ENCODE results near the gene RUBCN. TPM values are rescaled to one million over a fixed set of nuclear protein-coding genes. Genes with fewer than 3 reads are reported as not detected.
"Not testable (repeated sequence)": the region's sequence is repeated elsewhere in the genome, so short reads cannot be mapped to it uniquely, and the experiment has no call there.

The RUBCN gene
- total RNA-seq, 1 experiment from 2014 or later = 9.4 TPM

- in situ Hi-C loops (cut with HindIII; ENCODE audit: low sequenced_read_pairs) = no loop called here
- DNase-seq (ENCODE audit: low spot score) = no peak
Measured at GRCh38 chr3:197694251-197694650, 42.5 kb downstream of the RUBCN start.

DNA sequence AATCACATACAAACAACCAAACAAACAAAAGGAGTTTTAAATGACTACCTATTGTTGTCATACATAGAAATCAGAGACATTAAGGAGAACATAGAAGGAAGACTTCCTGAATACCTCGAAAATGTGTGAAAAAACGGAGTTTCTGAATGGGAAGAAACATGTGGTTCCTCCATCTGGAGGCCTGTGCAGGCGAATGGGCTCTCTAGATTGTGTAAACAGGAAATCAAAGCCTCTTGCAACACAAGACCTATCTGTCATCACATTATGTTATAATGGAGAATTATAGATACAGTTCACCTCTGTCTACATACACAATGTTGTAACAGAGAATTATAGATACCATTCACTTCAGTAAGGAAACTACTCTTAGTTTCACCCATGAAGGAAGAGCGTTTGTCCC, 44.1 kb downstream of the RUBCN start:
- in situ Hi-C loops (cut with HindIII; ENCODE audit: low sequenced_read_pairs) = no loop called here
- no peak for DNase-seq (ENCODE audit: low spot score)

DNA sequence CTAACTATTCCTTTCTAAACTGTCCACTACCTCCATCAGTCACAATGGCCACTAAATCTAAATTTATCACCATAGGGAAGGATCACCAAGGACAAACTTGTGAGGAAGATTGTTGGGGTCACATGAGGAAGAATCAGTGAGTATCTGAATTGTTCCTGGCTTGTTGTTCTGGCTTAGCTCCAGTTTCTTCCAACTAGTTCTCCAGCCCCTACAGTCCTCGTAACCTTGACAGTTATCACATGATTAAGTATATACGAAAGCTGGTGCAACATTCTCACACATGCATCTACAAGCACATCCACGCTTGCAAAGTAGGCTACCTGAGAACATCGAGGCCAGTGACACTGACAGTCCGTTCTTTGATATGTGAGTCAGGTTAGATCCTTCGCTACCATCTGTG, 46.0 kb downstream of the RUBCN start:
- in situ Hi-C loops (cut with HindIII; ENCODE audit: low sequenced_read_pairs) = no loop called here
- no peak for DNase-seq (ENCODE audit: low spot score)

DNA sequence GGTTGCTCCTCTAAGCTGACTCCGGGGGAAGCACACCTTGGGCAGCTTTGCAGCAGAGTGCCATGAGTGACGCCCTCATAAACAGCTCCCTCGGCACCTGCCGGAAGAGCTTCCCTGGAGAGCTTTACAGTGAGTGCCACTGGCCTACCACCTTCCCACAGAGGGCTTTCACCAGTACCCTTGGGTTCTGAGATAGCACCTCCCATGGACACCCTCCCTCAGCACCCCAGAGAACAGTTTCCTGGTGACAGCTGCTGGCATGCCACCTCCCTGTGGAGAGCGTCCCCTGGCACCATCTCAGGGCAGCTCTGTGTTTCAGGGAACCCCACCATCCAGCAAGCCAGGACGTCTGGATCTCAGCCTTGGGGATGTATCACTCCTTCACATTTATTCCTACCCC, 49.1 kb downstream of the RUBCN start:
- in situ Hi-C loops (cut with HindIII; ENCODE audit: low sequenced_read_pairs) = no loop called here
- no peak for DNase-seq (ENCODE audit: low spot score)

GRCh38 chr3:197686899-197687298, 49.8 kb downstream of the RUBCN start:
- no peak for DNase-seq (ENCODE audit: low spot score)
- in situ Hi-C loops (cut with HindIII; ENCODE audit: low sequenced_read_pairs) = no loop called here

DNA sequence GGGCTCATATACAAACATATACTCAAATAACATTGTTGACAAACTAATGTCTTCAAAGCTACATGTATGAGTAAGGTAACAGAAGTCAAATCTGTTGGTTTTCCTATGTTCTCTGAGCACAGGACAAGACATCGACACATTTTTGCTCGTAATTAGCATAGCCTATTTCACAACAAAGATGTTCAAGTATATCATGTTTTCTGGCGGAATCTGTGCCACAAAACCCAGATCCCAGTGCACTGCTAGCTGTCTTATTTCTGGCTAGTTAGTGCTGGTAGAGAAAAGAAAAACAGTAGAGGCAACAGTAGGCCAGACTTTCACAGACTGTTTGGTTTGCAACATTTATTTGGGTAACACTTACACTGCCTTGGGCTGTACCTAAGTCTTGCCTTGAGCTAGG, 51.2 kb downstream of the RUBCN start:
- no peak for DNase-seq (ENCODE audit: low spot score)
- in situ Hi-C loops (cut with HindIII; ENCODE audit: low sequenced_read_pairs) = no loop called here

GRCh38 chr3:197683191-197683590, 53.5 kb downstream of the RUBCN start:
- DNase-seq (ENCODE audit: low spot score) = no peak
- in situ Hi-C loops (cut with HindIII; ENCODE audit: low sequenced_read_pairs) = no loop called here

DNA sequence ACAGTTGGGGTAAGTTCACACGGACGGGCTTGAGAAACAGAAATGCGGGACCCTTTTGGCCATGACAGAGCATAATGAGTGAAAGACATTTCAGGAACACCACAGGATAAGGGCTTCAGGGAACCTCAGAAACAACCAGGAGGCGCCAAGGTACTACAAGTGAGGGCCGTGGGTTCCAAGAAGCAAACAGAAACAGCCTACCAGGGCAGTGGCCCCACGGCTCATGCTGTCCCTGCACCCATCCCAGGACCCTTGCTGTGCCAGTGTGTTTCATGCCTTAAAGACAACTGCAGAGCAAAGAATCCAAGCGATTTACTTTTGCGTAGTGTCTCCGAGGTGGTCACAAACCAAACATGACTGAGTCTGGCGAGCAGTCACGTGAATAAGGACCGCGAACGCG, 54.0 kb downstream of the RUBCN start:
- in situ Hi-C loops (cut with HindIII; ENCODE audit: low sequenced_read_pairs) = no loop called here
- no peak for DNase-seq (ENCODE audit: low spot score)

GRCh38 chr3:197680955-197681521, 55.7 kb downstream of the RUBCN start:
- in situ Hi-C loops (cut with HindIII; ENCODE audit: low sequenced_read_pairs) = no loop called here
- no peak for DNase-seq (ENCODE audit: low spot score)

- in situ Hi-C loops (cut with HindIII; ENCODE audit: low sequenced_read_pairs) = no loop called here
- DNase-seq (ENCODE audit: low spot score) = no peak
Measured at GRCh38 chr3:197675951-197676350, 60.8 kb downstream of the RUBCN start.

DNA sequence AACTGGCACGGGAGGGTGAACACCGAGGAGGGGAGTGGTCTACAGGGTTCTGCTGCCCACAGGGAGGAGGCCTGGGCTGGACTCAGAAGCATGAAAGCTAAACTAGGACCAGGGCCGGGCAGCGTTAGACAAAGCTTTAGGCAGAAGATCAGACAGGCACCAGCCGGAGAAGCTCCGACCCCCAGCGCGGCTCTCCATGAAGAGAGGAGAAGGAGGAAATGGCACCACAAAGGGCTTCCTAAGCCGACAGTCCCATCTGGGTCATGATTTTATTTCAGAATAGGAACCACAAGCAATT, 61.2 kb downstream of the RUBCN start:
- no peak for DNase-seq (ENCODE audit: low spot score)
- in situ Hi-C loops (cut with HindIII; ENCODE audit: low sequenced_read_pairs) = no loop called here

DNA sequence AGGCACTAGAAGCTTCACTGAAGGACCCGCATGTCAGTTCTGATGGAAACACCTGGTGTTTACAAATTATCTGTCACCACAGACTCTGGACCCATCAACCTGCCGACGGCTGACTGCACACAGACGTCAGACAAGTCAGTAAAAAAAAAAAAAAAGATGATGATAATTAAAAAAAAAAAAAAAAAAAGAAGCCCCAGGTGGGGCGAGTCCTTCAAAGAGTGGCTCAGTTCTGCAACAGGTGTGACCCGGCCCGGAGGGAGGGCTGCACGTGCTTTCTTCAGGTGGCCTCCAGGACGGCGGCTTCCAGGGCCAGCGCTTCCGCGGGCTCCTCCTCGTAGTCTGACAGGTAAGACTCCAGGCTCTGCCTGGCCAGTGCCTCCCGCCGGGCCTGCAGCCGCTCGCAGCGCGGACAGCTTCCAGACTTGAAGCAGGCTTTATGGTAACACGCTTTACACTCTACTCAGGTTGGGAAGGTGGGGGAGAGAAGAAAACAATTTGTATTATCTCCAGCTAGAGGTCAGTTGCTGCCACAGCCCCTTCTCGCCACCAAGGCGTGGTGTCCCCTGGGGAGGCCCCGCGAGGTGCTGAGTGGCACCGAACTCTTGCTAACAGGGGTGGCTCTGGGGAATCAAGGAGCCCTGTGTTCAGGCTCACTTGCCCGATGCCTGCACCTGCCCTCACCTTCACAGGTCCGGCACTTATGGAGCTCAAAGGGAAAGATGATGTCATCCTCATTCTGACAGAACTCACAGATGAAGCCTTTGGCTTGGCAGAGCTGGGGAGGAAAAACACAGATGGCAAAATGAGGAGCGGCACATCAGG, 61.8 kb downstream of the RUBCN start:
- in situ Hi-C loops (cut with HindIII; ENCODE audit: low sequenced_read_pairs) = no loop called here
- DNase-seq (ENCODE audit: low spot score) = peak; percentile 58

DNA sequence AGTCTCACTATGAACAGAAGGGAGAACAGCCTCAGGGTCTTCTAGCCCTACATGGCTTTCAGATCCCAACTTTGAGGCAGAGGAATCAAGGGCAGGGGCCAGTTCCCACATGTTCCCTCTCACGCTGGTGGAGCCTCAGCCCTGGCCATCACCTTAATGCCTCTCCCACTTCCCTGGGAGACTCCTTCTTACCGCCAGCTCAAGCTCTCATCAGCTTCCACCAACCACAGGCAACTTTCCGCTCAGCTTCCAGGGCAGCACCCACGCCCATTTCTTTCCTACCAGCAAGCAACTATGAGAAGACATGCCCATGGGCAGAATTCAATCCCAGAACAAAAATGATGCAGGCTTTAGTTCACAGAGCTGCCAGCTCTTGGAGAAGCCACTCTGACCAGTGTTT, 63.5 kb downstream of the RUBCN start:
- DNase-seq (ENCODE audit: low spot score) = no peak
- in situ Hi-C loops (cut with HindIII; ENCODE audit: low sequenced_read_pairs) = no loop called here

DNA sequence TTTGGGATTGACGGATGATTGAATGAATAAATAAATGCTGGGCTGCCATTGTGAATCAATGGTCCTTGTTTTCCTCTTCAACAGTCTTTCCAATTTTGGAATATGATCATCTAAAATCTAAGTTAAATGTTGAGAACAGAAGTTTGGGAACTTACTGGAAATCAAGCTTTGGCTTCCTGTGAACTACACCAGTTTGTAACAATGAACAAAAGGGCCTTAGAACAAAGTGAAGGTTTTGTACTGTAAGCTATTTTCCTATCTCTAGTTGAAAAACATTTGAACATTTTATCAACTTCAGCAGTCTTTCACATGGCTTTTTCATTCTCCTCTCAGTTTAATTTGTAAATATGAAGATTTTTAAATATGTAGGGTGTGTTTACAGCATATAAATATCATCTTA, 66.3 kb downstream of the RUBCN start:
- no peak for DNase-seq (ENCODE audit: low spot score)
- in situ Hi-C loops (cut with HindIII; ENCODE audit: low sequenced_read_pairs) = no loop called here

- in situ Hi-C loops (cut with HindIII; ENCODE audit: low sequenced_read_pairs) = no loop called here
- DNase-seq (ENCODE audit: low spot score) = no peak
Measured at GRCh38 chr3:197667968-197668367, 68.7 kb downstream of the RUBCN start.

DNA sequence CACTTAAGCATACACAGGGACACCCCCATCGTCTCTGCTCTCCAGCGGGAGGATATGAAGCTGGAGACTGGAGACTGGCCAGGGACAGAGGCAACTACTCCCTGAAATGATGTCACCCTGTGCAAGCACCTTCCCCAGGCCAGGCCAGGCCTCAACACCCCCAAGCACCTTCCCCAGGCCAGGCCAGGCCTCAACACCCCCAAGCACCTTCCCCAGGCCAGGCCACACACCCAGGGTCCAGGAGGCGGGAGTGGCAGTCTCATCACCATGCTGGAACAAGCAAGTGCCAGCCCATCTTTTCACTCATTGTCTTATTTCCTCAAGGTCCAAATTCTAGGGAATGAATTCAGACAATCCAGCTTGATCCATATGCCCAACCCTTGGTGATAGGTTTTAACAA, 69.4 kb downstream of the RUBCN start:
- DNase-seq (ENCODE audit: low spot score); in situ Hi-C loops (cut with HindIII; ENCODE audit: low sequenced_read_pairs): not testable (repeated sequence)

- DNase-seq (ENCODE audit: low spot score); in situ Hi-C loops (cut with HindIII; ENCODE audit: low sequenced_read_pairs): not testable (repeated sequence)
Measured at GRCh38 chr3:197666221-197666842, 70.4 kb downstream of the RUBCN start.

DNA sequence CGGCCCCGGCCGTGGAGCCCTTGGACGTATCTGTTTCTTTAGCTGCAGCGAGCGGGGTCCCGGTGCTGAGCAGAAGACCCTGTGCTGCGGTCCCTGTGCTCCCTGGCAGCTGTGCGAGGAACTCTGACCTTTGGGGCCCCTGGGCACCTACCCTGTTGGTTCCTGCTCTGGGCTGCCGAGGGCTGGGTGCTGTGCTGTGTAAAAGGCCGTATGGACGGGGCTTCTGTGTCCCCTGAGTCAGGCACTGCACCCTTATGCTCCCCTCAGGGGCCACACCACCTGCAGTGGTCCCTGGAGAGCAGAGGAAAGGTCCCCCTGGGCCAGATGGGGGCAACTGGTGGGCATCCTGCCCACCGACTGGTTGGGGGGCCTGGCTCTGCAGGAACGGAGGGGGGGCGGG, 71.2 kb downstream of the RUBCN start:
- in situ Hi-C loops (cut with HindIII; ENCODE audit: low sequenced_read_pairs); DNase-seq (ENCODE audit: low spot score): not testable (repeated sequence)

DNA sequence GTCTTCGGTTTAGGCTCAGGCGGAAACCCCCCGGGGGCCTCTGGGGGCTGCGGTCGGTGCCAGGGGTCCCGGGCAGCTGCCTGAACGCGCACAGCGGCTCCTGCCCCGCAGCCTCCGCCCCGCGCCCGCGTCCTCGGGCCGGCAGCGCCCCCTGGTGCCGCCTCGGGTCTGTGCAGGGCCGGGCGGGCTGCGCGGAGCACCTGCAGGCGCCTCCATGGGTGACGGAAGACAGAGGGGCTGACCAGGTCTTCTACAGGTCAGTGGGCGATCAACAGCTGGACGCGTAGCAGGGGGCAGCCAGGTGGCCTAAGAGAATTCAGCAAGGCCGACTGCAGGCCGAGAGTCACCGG, 71.6 kb downstream of the RUBCN start:
- DNase-seq (ENCODE audit: low spot score); in situ Hi-C loops (cut with HindIII; ENCODE audit: low sequenced_read_pairs): not testable (repeated sequence)

GRCh38 chr3:197664414-197665141, 72.1 kb downstream of the RUBCN start:
- DNase-seq (ENCODE audit: low spot score); in situ Hi-C loops (cut with HindIII; ENCODE audit: low sequenced_read_pairs): not testable (repeated sequence)

Measured in G401 (cell line).